ENCODE results near the gene HORMAD1. TPM values are rescaled to one million over a fixed set of nuclear protein-coding genes. Genes with fewer than 3 reads are reported as not detected.

The HORMAD1 gene
- total RNA-seq, 4 donors from 2014 or later: 0.33 to 0.58 TPM; not detected in 2

GRCh38 chr1:150678988-150679387 is 41.7 kb downstream of the HORMAD1 start:
- Histone ChIP-seq H3K36me3 (peaks cover 0 to 38% (median 24%) of the 10 kb centered on the region in 4 donors), H3K27me3 (no peaks in the 10 kb centered on the region), H3K9me3 (no peaks in the 10 kb centered on the region), H3K27ac (replicated peaks in 1 of 4) (no peak overlapping the region), H3K4me3 (no peak overlapping the region), H3K4me1 (no peaks in the 10 kb centered on the region)
- intact Hi-C loops (cut with DNase I): no loop called here
- WGBS: 97% methylated on average over 1 of the region's 1 CpG
- TF ChIP-seq POLR2AphosphoS5 (IDR thresholded peaks at IDR 0.05): no peak
- no peak for DNase-seq (ENCODE audit: extremely low spot score)

- H3K4me3 ChIP-seq: no peak overlapping the region
- TF ChIP-seq EP300 (IDR thresholded peaks at IDR 0.05): no peak
- TF ChIP-seq CTCF (IDR thresholded peaks at IDR 0.05): no peak
- TF ChIP-seq POLR2A (IDR thresholded peaks at IDR 0.05; ENCODE audit: low read depth): no peak
- TF ChIP-seq POLR2AphosphoS5 (IDR thresholded peaks at IDR 0.05): no peak
- H3K27me3 ChIP-seq: no peaks in the 10 kb centered on the region
- peaks cover 0 to 31% (median 15%) of the 10 kb centered on the region in 4 donors for H3K36me3 ChIP-seq
- DNase-seq (ENCODE audit: extremely low spot score): no peak
- H3K27ac ChIP-seq (replicated peaks in 1 of 4): no peak overlapping the region
- 93% methylated on average over 4 of the region's 4 CpGs for WGBS
- intact Hi-C loops (cut with DNase I): no loop called here
- H3K9me3 ChIP-seq: no peaks in the 10 kb centered on the region
- no peaks in the 10 kb centered on the region for H3K4me1 ChIP-seq
These were observed 45.8 kb downstream of the HORMAD1 start for GRCh38 chr1:150674881-150675280.

GRCh38 chr1:150663321-150663720 is 57.4 kb downstream of the HORMAD1 start:
- H3K9me3 ChIP-seq: no peaks in the 10 kb centered on the region
- no peak overlapping the region for H3K27ac ChIP-seq (replicated peaks in 1 of 4)
- DNase-seq (ENCODE audit: extremely low spot score): no peak
- no peak for TF ChIP-seq EP300 (IDR thresholded peaks at IDR 0.05)
- no peak for TF ChIP-seq POLR2A (IDR thresholded peaks at IDR 0.05; ENCODE audit: low read depth)
- no peak for TF ChIP-seq POLR2AphosphoS5 (IDR thresholded peaks at IDR 0.05)
- no peak for TF ChIP-seq CTCF (IDR thresholded peaks at IDR 0.05)
- intact Hi-C loops (cut with DNase I): no loop called here
- H3K4me1 ChIP-seq: no peaks in the 10 kb centered on the region
- H3K36me3 ChIP-seq: peaks cover 8 to 51% (median 39%) of the 10 kb centered on the region in 4 donors
- WGBS: 93% methylated on average over 7 of the region's 7 CpGs
- no peaks in the 10 kb centered on the region for H3K27me3 ChIP-seq
- H3K4me3 ChIP-seq: no peak overlapping the region

- Histone ChIP-seq H3K4me3 (no peak overlapping the region), H3K9me3 (no peaks in the 10 kb centered on the region), H3K27ac (replicated peaks in 1 of 4) (no peak overlapping the region), H3K4me1 (no peaks in the 10 kb centered on the region), H3K27me3 (no peaks in the 10 kb centered on the region), H3K36me3 (peaks cover 8 to 56% (median 44%) of the 10 kb centered on the region in 4 donors)
- no peak for TF ChIP-seq POLR2A (IDR thresholded peaks at IDR 0.05; ENCODE audit: low read depth)
- TF ChIP-seq POLR2AphosphoS5 (IDR thresholded peaks at IDR 0.05): no peak
- no peak for TF ChIP-seq EP300 (IDR thresholded peaks at IDR 0.05)
- no peak for TF ChIP-seq CTCF (IDR thresholded peaks at IDR 0.05)
- WGBS: 98% methylated on average over 9 of the region's 9 CpGs
- intact Hi-C loops (cut with DNase I): no loop called here
- DNase-seq (ENCODE audit: extremely low spot score): no peak
These were observed 57.9 kb downstream of the HORMAD1 start for GRCh38 chr1:150662811-150663210.

GRCh38 chr1:150661156-150661555 is 59.5 kb downstream of the HORMAD1 start:
- TF ChIP-seq EP300 (IDR thresholded peaks at IDR 0.05) (no peak), POLR2A (IDR thresholded peaks at IDR 0.05; ENCODE audit: low read depth) (no peak), CTCF (IDR thresholded peaks at IDR 0.05) (no peak), POLR2AphosphoS5 (IDR thresholded peaks at IDR 0.05) (no peak)
- H3K27ac ChIP-seq (replicated peaks in 1 of 4): no peak overlapping the region
- H3K27me3 ChIP-seq: no peaks in the 10 kb centered on the region
- no peak for DNase-seq (ENCODE audit: extremely low spot score)
- H3K4me1 ChIP-seq: no peaks in the 10 kb centered on the region
- H3K4me3 ChIP-seq: no peak overlapping the region
- H3K36me3 ChIP-seq: peaks cover 8 to 66% (median 45%) of the 10 kb centered on the region in 4 donors
- intact Hi-C loops (cut with DNase I): no loop called here
- H3K9me3 ChIP-seq: no peaks in the 10 kb centered on the region
- 94% methylated on average over 5 of the region's 5 CpGs for WGBS
